COLO668 (cell line): ENCODE measurements around the gene DIAPH2.

Experiments
- DNase-seq: peaks from one replicate; lab custom pipeline; 2025; ENCODE audit not compliant: unreplicated experiment; lab: John Stamatoyannopoulos, UW

Gene DIAPH2

GRCh38 chrX:96684339-96685209 lies at the start of gene DIAPH2:
Gene DIAPH2 (plus strand): TSS chrX:96684842.
- no peak for DNase-seq

- DNase-seq, result no peak
These were observed 34.6 kb upstream of the DIAPH2 start for GRCh38 chrX:96650023-96650422.

- DNase-seq, result no peak
These were observed 28.6 kb upstream of the DIAPH2 start for GRCh38 chrX:96655947-96656623.

GRCh38 chrX:96682516-96682915 lies 2.1 kb upstream of the DIAPH2 start:
- DNase-seq, result no peak

- no peak for DNase-seq
These were observed 674 bp upstream of the DIAPH2 start for GRCh38 chrX:96683997-96684338.

GRCh38 chrX:96685210-96686099 lies 813 bp downstream of the DIAPH2 start:
- DNase-seq, result no peak

- no peak for DNase-seq
These were observed 3.1 kb downstream of the DIAPH2 start for GRCh38 chrX:96687776-96688175.

GRCh38 chrX:96688789-96689188 lies 4.1 kb downstream of the DIAPH2 start:
- DNase-seq, result no peak

- DNase-seq, result no peak
These were observed 5.3 kb downstream of the DIAPH2 start for GRCh38 chrX:96689991-96690390.

- DNase-seq, result no peak
These were observed 7.8 kb downstream of the DIAPH2 start for GRCh38 chrX:96692454-96692853.

- DNase-seq, result no peak
These were observed 8.2 kb downstream of the DIAPH2 start for GRCh38 chrX:96692890-96693289.

GRCh38 chrX:96693407-96693806 lies 8.8 kb downstream of the DIAPH2 start:
- no peak for DNase-seq

GRCh38 chrX:96696462-96696861 lies 11.8 kb downstream of the DIAPH2 start:
- no peak for DNase-seq

- no peak for DNase-seq
These were observed 16.0 kb downstream of the DIAPH2 start for GRCh38 chrX:96700625-96701024.

- no peak for DNase-seq
These were observed 18.7 kb downstream of the DIAPH2 start for GRCh38 chrX:96703379-96703778.

GRCh38 chrX:96703816-96704215 lies 19.2 kb downstream of the DIAPH2 start:
- no peak for DNase-seq

- DNase-seq, result no peak
These were observed 20.0 kb downstream of the DIAPH2 start for GRCh38 chrX:96704629-96705028.

GRCh38 chrX:96705905-96706304 lies 21.3 kb downstream of the DIAPH2 start:
- no peak for DNase-seq

- DNase-seq, result no peak
These were observed 23.2 kb downstream of the DIAPH2 start for GRCh38 chrX:96707804-96708203.

- no peak for DNase-seq
These were observed 25.4 kb downstream of the DIAPH2 start for GRCh38 chrX:96710031-96710430.

GRCh38 chrX:96713303-96713702 lies 28.7 kb downstream of the DIAPH2 start:
- DNase-seq, result no peak
